ENCODE results near the gene TRIM47.

TRIM47 gene

DNA sequence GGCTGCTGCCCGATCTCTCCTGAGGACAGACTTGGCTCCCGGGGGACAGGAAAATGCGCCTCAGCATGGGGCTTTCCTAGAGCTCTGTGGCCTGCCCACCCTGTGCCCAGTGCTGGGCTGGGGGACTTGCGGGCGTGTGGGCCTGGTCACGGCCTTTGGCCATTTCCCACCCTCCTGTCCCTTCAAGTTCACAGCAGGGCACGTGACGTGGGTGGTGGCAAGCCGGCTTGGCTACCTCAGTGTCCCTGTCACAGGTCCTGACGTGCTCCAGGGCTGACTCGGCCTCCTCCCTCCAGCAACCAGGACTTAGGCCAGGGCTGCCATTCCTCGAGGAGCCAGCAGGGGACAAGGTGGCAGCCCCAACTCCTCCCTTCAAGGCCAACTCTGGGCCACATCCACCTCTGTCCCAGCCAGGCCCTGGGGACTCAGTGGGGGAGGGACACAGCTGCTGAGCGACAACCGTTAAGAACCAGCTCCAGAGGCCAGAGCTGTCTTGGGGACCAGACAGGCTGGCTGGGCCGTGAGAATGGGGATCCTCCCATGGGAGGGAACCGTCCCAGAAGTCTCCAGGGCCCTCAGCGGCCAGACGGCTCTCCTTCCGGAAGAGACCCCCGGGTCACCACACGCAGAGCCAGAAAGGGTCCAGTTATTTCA lies 33.2 kb downstream of the TRIM47 start:
- DNase-seq: peak; percentile 34

DNA sequence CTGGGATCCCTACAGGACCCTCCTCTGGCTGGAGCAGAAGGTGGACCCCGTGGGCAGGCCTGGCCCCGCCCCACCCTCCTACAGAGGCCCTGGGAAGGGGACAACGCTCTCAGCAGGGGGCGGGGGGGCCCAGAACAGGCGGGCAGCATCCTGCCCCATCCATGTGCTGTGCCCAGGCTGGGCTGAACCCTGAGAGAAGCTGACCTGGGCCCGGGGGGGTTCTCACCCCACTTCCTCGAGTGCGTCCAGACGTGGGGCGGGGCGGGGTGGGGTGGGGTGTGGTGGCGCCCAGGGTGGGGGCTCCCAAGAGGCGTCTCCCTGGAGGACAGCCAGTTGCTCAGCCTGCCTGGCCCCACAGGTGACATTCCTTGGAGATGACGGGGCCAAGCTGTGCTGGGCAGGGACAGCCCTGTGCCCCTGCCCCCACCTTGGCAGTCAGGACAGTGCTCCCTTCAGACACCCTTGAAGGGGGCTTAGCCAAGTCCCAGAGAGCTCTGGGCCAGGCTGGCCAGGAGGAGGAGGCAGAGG lies 33.8 kb downstream of the TRIM47 start:
- no peak for DNase-seq

DNA sequence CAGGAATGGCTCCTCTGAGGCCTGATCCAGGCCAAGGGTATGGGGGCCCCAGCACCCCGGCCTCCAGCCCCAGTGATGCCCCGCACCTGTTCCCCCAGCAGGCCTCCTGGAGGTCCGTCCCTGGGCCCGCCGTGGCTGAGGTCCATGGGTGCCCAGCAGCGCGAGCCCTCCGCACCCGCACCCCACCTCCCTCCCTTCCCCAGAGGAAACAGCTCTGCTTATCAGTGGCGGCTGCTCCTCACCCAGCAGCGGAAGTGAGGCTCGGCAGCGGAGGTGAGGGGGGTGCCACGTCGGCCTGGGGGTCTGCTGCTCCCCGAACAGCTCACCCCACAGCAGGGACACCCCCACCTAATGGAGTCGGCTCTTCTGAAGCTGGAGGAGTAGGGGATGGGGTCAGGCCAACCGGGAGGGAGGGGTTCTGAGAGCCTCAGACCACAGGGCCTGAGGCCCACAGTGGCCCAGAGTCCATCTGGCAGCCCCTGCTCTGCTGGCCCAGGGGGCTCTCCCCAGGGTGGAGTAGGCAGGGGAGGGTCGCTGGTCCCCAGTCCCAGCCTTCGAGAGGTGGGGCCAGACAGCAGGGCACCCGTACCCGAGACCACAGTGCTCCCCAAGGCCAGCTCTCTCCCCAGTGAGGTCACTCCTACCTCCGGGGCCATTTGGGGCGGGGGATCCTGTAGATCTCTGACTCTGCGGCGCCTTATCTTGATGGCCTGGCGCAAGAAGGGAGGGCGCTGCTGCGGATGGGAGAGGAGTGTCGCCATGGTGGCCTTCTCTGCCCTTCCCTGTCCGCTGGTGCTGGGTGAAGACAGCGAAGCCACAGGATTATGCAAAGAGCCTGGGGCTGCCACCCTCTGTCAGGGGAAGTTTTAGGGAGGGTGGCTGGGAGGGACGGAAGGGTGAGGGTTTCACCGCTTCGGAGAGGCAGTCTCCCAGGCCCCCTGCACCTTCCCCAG lies 34.5 kb downstream of the TRIM47 start, which contains the start of gene UNC13D:
Gene UNC13D, minus strand, starts transcription at position 828 of the 953 bp plus-strand sequence. Its CDS starts 67 bp downstream, at position 761.
- no peak for DNase-seq

DNA sequence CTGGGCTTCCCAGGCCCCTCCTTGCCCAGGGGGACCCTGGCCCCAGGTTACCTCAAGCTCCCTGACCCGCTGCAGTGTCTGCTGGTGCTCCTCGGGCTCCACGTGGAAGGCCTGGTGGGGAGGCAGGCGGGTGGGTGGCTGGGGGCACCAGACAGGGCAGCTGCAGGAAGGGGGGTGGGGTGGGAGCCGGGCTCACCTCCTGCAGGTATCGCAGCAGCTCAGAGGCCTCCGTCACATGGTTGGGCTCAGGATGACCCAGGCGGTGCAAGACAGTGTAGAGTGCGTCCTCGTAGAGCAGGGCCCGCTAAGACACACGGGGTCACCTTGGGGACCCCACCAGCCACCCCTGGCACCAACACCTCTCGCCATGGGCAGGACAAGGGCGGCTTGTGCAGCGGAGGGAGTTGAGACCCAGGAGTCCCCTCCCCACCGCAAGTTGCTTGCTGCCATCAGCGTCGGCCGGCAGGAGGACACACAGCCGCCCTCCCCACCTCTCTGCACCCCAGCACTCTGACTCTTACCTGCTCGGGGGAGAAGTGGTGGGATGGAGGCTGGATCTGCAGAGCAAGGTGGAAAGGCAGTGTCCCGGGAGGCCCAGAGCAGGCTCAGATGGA lies 35.3 kb downstream of the TRIM47 start:
- DNase-seq: no peak

DNA sequence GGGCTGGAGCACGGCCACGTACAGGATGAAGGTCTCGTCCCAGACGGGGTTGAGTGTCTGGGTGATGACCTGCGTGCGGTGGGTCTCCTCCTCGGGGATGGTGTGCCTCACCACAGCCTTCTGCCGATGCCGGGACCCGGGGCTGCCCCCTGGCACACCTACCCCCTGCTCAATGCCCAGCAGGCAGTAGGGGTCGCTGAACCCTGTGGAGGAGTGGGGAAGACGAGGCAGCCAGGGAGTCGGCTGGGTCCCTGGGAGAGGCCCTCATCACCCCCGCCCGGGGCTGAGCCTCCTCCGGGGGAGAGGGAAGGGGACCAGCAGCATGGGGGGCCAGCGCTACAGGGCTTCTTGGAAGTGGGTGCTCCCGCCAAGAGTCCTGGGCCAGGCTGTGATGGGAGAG lies 36.0 kb downstream of the TRIM47 start:
- no peak for DNase-seq

DNA sequence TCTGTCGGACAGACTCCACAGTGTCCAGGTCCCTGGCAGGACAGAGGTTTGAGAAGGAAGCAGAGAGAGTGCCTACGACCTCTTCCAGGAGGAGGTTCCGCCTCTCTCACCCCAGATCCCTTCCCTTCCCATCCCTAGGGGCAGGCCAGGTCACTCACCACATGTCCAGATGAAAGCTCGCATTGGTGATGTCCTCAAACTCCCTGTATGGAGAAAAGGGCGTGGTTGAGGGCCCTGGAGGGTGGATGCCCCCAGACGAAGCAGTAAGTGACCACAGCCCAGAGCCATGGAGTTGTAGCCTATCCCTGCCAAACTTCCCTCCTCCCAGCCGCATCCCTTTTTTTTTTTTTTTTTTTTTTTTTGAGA lies 37.6 kb downstream of the TRIM47 start:
- no peak for DNase-seq

DNA sequence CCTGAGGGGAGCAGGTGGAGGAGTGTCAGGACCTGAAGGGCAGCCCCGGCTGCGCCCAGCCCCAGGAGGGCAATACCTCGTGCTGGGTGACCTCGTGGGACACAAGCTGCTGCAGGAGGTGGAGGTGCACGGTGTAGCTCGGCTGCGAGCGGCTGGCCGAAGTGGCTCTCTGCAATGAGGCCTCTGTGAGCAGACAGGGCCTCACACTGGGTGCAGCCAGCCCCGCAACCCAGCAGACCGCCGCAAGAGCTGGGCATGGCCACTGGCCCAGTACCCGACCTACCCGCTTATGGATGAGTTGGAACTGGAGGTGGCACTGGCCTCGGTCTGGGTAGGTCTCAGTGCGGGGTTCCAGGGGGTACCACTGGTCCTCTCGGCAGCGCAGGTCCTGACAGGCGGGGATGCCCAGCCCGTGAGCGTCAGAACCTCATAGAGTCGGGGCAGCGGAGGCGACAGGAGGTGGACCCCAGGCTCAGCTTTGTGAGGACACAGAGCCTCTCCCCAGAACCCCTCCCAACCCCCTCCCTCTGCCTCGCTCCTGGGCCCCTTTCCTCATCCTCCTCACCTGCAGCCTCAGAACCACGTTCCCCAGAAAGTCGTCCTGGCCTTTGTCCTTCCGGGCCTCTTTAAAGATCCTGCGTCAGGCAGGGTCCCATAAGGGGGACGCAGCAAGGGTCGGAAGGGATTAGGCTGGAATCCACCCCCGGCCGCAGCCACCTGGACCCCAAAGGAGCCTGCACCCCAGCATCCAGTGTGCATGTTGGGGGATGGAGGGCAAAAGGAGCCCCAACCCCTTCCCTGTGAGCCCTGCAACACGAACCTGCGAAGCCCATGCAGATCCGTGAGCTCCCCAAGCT lies 38.2 kb downstream of the TRIM47 start:
- no peak for DNase-seq

DNA sequence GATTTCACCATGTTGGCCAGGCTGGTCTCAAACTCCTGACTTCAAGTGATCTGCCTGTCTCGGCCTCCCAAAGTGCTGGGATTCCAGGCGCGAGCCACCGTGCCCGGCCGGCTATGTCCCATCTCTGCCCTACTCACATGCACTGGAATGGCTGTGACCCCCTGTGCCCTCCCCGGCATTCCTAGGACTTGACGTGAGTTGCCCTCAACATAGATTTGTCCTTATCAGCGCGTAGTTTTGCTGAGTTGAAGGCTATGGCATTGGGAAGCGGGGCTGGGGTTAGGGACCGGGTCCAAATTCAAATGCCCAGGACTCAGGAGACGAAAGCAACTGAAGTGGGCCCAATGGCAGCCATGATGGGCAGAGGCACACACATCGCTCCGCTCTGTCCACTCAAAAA lies 40.0 kb downstream of the TRIM47 start:
- DNase-seq: no peak

DNA sequence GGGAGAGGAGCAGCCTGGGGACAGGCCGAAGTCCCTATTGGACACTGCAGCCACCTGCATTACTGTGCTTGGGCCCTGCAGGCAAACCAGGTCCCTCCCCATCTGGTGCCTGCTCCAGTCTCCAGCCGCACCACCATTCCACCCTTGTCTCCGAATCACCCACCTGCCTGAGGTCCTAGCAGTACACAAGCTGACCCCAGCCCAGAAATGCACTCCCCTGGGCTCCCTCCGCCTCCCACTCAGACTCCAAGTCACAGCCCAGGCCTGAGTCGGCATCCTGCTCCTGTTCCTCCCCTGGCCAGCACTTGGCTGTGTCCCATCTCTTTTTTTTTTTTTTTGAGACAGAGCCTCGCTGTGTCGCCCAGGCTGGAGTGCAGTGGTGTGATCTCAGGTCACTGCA lies 40.5 kb downstream of the TRIM47 start:
- DNase-seq: no peak

DNA sequence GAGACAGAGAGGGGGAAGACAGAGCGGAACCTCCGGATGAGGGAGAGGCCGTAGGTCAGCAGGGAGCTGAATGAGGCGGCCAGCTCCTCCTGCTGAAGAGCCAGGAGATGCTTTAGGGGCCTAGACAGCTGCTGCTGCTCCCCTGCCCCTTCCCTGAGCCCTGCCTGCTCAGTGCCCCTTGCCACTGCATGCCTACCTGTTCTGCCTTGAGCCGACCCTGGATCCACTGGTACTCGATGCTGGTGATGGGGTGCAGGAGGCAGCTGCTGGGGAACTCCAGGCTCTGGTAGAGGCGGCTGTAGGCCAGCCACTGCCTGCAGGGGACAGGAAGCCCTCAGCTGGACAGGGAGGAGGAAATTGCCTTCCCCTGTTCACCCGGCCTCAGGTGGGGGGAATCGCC lies 41.8 kb downstream of the TRIM47 start:
- no peak for DNase-seq

DNA sequence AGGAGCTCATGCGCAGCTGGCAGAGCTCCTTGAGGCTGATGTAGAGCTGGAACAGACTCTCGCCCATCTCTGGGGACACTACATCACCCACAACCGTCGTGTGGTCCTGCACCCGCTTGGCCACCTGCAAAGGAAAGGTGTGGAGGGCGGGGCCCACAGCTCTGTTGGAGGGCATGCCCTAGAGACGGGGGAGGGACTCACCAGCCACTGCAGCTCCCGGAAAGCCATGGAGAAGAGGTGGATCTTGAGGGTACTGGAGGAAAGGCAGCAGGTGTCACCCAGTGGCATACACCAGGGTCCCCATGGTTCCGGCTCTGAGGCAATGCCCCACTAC lies 42.8 kb downstream of the TRIM47 start:
- no peak for DNase-seq

DNA sequence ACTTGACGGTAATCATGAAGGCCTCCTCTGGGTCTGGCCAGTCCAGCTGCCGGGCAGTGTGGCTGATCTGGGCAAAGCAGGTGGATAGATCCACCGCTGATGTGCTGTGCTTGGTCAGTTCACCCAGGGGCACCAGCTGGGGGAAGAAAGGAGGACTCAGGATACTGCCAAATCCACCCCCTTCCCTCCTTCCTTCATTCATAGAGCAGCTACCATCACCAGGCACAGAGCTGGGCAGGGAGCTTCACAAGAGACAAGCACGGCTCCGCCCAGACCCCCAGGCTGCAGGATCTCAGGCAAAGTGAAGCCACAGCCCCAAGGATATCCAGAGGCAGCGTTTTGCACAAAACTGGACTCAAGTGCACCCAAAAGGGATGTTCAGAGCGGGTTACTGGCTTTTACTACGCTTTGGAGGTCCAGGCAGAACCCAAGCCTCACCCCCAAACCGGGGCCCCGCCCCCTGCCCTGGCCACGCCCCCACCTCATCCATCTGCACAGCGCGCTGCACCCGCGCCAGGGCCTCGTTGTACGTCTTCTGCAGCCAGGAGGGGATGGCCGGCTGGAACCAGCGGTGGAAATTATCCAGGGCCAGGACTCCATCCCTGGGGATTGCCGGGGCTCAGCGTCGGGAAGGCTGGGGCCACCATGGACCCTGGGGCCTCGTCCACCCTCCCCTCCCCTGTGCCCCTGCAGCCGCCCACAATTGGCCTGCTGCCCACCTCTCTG lies 43.3 kb downstream of the TRIM47 start:
- DNase-seq: no peak

DNA sequence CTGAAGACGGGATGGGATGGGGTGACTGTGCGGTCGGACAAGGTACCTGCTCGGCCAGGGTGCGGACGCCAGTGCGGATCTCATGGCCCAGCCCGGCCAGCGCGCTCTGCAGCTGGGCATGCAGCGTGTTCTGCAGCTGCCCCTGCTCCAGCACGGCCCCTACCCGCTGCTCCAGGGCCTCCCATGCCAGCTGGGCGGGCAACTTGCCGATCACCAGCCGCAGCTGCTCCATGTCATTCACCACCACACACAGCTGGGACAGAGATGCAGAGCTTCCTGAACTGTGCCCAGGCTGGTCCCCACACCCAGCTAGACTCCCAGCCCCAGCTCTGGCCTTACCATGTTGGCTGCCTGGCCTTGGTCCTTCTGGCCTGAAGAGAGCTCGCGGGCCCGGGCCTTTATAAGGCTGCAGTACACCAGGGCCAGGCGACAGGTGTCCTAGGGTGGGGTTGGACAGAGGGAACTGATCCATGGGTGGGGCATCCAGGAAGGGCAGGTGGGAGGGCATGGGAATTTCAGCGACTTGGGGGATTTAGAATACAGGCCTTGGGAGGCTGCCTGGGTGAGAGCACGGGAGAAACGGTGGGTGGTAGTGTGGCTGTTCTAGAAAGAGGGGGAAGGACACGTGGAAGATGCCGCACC lies 44.0 kb downstream of the TRIM47 start:
- DNase-seq: no peak

DNA sequence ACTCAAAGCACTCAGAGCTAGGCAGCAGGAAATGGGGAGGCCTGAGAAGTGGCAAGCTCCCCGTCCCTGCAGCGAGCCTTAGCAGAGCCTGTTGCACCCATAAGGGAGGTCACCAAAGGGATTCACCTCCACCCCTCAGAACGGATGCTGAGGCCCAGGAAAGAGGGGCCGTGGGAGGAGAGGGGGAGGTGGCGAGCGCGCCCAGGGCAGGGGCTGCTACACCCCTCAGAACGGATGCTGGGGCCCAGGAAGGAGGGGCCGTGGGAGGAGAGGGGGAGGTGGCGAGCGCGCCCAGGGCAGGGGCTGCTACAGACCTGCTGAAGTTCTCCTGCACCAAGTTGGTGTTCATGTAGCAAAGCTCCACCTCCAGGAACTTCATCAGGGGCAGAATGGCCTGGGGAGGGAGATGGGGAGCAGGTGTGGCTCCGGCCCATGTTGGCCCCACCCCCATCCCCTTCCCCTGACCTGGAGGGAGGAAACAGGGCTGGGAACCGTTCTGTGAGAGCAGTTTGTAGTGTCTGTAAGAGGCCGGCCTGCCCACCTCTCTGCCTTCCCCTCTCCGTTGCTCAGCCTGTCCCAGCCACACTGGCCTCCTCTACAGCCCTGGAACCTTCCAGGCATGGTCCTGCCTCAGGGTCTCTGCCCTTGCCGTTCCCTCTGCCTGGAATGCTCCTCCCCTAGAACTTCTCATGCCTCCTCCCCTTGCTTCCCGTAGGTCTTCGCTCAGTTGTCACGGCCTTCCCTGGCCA lies 45.6 kb downstream of the TRIM47 start:
- no peak for DNase-seq

DNA sequence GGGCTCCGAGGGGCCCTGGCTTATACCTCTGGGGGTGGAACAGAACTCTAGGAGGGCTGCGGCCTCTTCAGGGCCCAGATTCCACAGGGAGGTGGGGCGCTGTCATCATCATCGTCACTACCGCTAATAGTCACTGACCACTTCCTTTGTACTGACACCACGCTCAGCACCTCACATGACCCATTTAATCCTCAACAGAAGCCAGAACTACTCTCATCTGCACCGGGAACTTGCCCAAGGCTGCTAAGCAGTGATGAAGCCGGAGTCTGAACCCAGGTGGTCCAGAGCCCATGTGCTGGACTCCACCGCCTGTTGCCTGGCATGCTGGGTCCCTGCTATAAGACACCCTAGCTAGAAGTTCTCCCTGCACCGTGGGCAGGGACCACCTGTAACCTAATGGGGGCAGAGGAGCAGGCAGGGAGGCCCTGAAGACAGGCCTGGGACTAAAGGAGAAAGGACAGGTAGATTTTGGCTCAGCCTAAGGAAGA lies 46.2 kb downstream of the TRIM47 start:
- no peak for DNase-seq

DNA sequence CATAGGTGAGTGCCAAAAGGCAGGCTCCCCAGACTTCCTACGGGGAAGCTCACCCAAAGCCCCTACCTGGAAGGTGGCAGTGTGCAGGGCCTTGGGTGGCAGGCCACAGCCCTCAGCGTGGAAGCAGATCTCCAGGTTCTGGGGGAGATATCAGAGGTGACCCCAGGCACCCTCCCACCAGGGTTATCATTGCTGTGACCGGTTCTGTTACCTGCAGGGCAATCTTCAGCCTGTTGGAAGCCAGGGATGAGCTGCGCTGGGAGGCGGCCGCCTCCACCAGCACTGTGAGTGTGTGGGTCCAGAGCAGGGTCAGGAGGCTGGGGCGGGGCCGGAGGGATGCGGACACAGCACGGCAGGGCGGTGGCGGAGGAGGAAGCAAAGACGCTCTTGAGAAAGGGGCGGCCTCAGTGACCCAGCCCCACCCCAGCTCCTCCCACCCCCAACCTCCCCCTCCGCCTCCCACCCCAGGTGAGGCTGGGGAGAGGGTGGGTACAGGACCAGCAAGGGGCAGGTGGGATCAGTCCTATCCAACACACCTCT lies 47.3 kb downstream of the TRIM47 start:
- DNase-seq: no peak

DNA sequence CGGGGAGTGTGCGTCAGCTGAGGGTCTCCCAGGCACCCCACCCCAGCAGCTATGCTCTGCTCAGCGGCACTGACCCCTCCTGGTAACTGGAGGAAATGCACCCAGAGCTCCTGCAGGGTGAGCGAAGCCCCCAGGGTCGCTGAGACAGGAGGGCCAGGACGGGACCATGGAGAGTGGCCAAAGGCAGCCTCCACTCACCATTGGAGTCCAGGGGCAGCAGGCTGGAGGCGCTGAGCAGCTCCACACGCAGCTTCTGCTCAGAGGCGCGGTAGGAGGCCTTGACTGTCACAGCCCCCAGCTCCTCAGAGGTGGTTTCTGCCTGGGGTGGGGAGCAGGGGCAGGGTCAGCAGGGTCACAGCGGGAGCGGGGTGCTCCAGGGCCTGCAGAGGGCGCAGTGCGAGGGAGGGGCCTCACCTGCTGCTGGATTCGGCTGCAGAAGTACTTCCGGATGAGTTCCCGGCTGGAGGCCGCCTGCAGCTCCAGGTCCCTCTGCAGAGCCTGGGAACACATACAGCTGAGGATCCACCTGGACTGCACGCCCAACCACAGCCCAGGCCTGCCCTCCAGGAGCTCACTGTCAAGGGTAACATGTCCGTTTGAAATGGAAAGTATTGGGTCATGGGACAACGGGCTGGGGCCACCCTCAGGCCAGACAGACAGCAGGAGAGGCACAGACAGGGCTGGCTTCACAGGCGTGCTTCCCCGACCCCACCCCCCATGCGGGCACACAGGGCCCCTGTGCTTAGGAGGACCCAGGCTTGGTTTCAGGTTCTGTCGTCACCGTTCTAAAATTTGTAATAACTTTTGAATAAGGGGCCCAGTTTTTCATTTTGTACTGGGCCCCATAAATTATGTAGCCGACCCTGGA lies 48.0 kb downstream of the TRIM47 start:
- no peak for DNase-seq

DNA sequence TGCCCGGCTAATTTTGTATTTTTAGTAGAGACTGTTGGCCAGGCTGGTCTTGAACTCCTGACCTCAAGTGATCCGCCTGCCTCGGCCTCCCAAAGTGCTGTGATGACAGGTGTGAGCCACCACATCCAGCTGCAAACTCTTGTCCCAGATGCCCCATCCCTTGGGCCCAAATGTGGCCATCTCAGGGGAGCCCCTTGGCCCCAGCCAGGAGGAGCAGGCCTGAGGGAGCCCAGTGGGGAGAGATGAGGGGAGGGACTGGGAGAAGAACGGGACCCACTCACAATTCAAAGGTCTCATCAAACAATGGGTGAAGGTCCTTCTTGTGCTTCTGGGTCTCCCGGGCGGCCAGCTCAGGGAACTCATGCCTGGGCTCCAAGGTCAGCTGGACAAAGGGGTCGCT lies 48.6 kb downstream of the TRIM47 start:
- DNase-seq: no peak

DNA sequence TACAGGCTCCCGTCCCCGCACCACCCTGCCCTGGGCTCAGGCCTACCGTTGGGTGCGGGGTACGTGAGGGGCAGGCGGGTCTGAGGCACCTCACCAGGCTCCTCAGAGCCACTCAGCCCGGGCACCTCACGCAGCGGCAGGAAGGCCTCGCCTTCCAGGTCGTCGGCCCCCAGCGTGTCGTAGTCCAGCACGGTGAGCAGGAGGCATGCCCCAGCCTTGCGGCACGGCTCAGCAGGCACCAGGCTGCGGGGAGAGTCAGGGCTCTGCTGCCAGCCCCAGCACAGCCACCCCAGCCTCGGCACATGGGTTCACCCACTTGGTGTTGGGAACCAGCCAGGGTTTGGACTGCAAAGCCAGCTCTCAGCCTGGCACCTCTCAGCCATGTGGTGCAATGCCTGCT lies 49.6 kb downstream of the TRIM47 start:
- DNase-seq: no peak
